Prostate gland (tissue), 1 donor: ENCODE measurements around the gene INPP5F.

ENCODE experiments used
- POLR2A ChIP-seq: fragments of 450-650 bp; IDR thresholded peaks from one replicate; pipeline ENCODE4 v1.6.1; 2016; ENCODE audit warnings: antibody characterized with exemption, mild to moderate bottlenecking
- POLR2AphosphoS5 ChIP-seq: sonication (generic); formaldehyde crosslinking; IDR thresholded peaks from one replicate; pipeline ENCODE4 v1.6.1; 2017; ENCODE audit warnings: antibody characterized with exemption

- no peak for TF ChIP-seq POLR2AphosphoS5
- peak; percentile 85 for TF ChIP-seq POLR2A
Observed at GRCh38 chr10:119872610-119872859, 146.7 kb downstream of the INPP5F start, which contains the start of gene MCMBP.
